PC-9 (cell line): ENCODE results near the gene CCDC33.
"Not testable (repeated sequence)": the region's sequence is repeated elsewhere in the genome, so short reads cannot be mapped to it uniquely, and the experiment has no call there.

Experiments used
- CTCF ChIP-seq: fragments of 200-600 bp; sonication (generic); conservative IDR thresholded peaks from 2 replicates; pipeline ENCODE4 v1.6.1; 2017; ENCODE audit warnings: mixed run types, antibody characterized with exemption, mild to moderate bottlenecking, moderate library complexity
- EZH2 ChIP-seq: fragments of 200-600 bp; sonication (generic); IDR thresholded peaks from 2 replicates; pipeline ENCODE4 v1.8.0; 2017; ENCODE audit warnings: antibody characterized with exemption, low read depth

GRCh38 chr15:74353992-74354391, 117.9 kb downstream of the CCDC33 start:
- TF ChIP-seq CTCF, EZH2: not testable (repeated sequence)
